HCT116 (cell line): ENCODE results near the gene NEDD4L. TPM values are rescaled to one million over a fixed set of nuclear protein-coding genes. Genes with fewer than 3 reads are reported as not detected.
"Not testable (repeated sequence)": the region's sequence is repeated elsewhere in the genome, so short reads cannot be mapped to it uniquely, and the experiment has no call there.

Source experiments
- ATAC-seq: fragments of 200-7000 bp; cut with Tn5 transposase; 2 replicates; pipeline ENCODE4 v1.9.1; 2020; ENCODE audit warnings: mild to moderate bottlenecking, moderate library complexity
- BruUV-seq: library from RNA; stranded (reverse); fragments of 400-500 nt; replicated peaks from 2 replicates; lab custom pipeline; 2021; lab: Mats Ljungman, UMichigan
- CTCF ChIA-PET: fragments of 300-600 bp; sonication (Branson Sonifier 250); formaldehyde crosslinking; loops from one replicate; lab custom pipeline; 2021; ENCODE audit warnings: antibody characterized with exemption; lab: Charles Lee
- POLR2A ChIA-PET: fragments of 300-600, 350-600 bp; sonication (Branson Sonifier 250); formaldehyde crosslinking; loops from one replicate; lab custom pipeline; 2021; ENCODE audit warnings: antibody characterized with exemption; lab: Charles Lee
- RAD21 ChIA-PET, 2 experiments: fragments of 300-600 bp; sonication (Branson Sonifier 250); formaldehyde crosslinking; loops; one replicate each; lab custom pipeline; 2023; ENCODE audit warnings: low total read pairs in 2 of 2; ENCODE audit not compliant: uncharacterized antibody in 2 of 2, unreplicated experiment in 2 of 2, low non-redundant PET in 1 of 2; lab: Charles Lee
- DNase-seq: peaks from one replicate; pipeline ENCODE4 v3.0.0-alpha.2; 2010; ENCODE audit warnings: low read depth, low spot score
- H2AFZ ChIP-seq: fragments of 200-600 bp; shearing (Covaris generic), sonication (generic); 2 replicates; pipeline ENCODE4 v1.6.1; 2017; ENCODE audit warnings: low read depth, mixed run types, mixed read lengths, antibody characterized with exemption, low read length; ENCODE audit not compliant: poor library complexity, severe bottlenecking
- H3K27ac ChIP-seq: 2 replicates; pipeline ENCODE4 v1.5.1; 2012; ENCODE audit warnings: low read depth, low read length
- H3K27me3 ChIP-seq: fragments of 200-600 bp; sonication (generic); 2 replicates; pipeline ENCODE4 v1.6.1; 2016; ENCODE audit warnings: mixed run types, low read length, mixed read lengths; ENCODE audit not compliant: insufficient read depth
- H3K36me3 ChIP-seq, 2 experiments: fragments of 200-500 bp in 1 of 2; fragments of 200-600 bp in 1 of 2; sonication (Bioruptor generic) in 1 of 2; sonication (generic) in 1 of 2; 2 replicates each; pipeline versions ENCODE4 v1.5.1 to v1.6.1; 2014 to 2016; ENCODE audit warnings: low read length in 2 of 2, inconsistent platforms in 1 of 2, mixed read lengths in 1 of 2, mixed run types in 1 of 2; ENCODE audit not compliant: insufficient read depth in 2 of 2, control insufficient read depth in 1 of 2
- H3K4me1 ChIP-seq, 2 experiments: fragments of 200-600 bp in 1 of 2; sonication (generic) in 1 of 2; 2 replicates each; pipeline versions ENCODE4 v1.5.1 to v1.6.1; 2012 to 2017; ENCODE audit warnings: low read length in 2 of 2, inconsistent platforms in 1 of 2, mild to moderate bottlenecking in 1 of 2, mixed read lengths in 1 of 2, mixed run types in 1 of 2, moderate library complexity in 1 of 2; ENCODE audit not compliant: insufficient read depth in 2 of 2, control insufficient read depth in 1 of 2
- H3K4me2 ChIP-seq: fragments of 200-600 bp; sonication (generic); 2 replicates; pipeline ENCODE4 v1.6.1; 2017; ENCODE audit warnings: mixed run types, low read length, mixed read lengths
- H3K4me3 ChIP-seq, 2 experiments: fragments of 200-600 bp in 1 of 2; sonication (generic) in 1 of 2; replicated peaks in 1 of 2; 2 replicates each; pipeline ENCODE4 v1.5.1; 2011 to 2016; ENCODE audit warnings: low read length in 2 of 2, control low read depth in 1 of 2, low read depth in 1 of 2, mild to moderate bottlenecking in 1 of 2, mixed read lengths in 1 of 2, mixed run types in 1 of 2
- H3K79me2 ChIP-seq: fragments of 200-600 bp; sonication (generic); 2 replicates; pipeline ENCODE4 v1.6.1; 2017; ENCODE audit warnings: mild to moderate bottlenecking, mixed run types, low read length, moderate library complexity, mixed read lengths; ENCODE audit not compliant: insufficient read depth
- H3K9ac ChIP-seq: fragments of 200-600 bp; sonication (generic); 2 replicates; pipeline ENCODE4 v1.6.1; 2016; ENCODE audit warnings: low read length, mixed read lengths
- H3K9me2 ChIP-seq: fragments of 200-600 bp; sonication (generic), shearing (Covaris generic); 2 replicates; pipeline ENCODE4 v1.6.1; 2017; ENCODE audit warnings: mixed run types, mild to moderate bottlenecking, moderate library complexity; ENCODE audit not compliant: insufficient read depth
- H3K9me3 ChIP-seq, 2 experiments: fragments of 200-500 bp in 1 of 2; fragments of 200-600 bp in 1 of 2; sonication (Bioruptor generic) in 1 of 2; sonication (generic) in 1 of 2; 2 replicates each; pipeline ENCODE4 v1.6.1; 2014 to 2017; ENCODE audit warnings: low read length in 2 of 2, mixed read lengths in 2 of 2, inconsistent platforms in 1 of 2, low read depth in 1 of 2, mild to moderate bottlenecking in 1 of 2, mixed run types in 1 of 2, moderate library complexity in 1 of 2; ENCODE audit not compliant: control insufficient read depth in 1 of 2, insufficient read depth in 1 of 2
- H4K20me1 ChIP-seq: fragments of 200-600 bp; sonication (generic), shearing (Covaris generic); 2 replicates; pipeline ENCODE4 v1.6.1; 2017; ENCODE audit warnings: mixed run types, mild to moderate bottlenecking, moderate library complexity; ENCODE audit not compliant: insufficient read depth
- CBX3 ChIP-seq: IDR thresholded peaks from 2 replicates; pipeline ENCODE4 v1.6.1; 2012; ENCODE audit warnings: low read depth
- ELF1 ChIP-seq: IDR thresholded peaks from 2 replicates; pipeline ENCODE4 v1.6.1; 2012; ENCODE audit warnings: low read depth, borderline replicate concordance
- EZH2phosphoT487 ChIP-seq: fragments of 200-600 bp; IDR thresholded peaks from 2 replicates; pipeline ENCODE4 v1.6.1; 2018; ENCODE audit warnings: antibody characterized with exemption, borderline replicate concordance
- FOSL1 ChIP-seq: IDR thresholded peaks from 2 replicates; pipeline ENCODE4 v1.6.1; 2012; ENCODE audit warnings: low read depth
- JUND ChIP-seq: IDR thresholded peaks from 2 replicates; pipeline ENCODE4 v1.6.1; 2012
- POLR2A ChIP-seq: IDR thresholded peaks from 2 replicates; pipeline ENCODE4 v1.7.0; 2011; ENCODE audit warnings: borderline replicate concordance; ENCODE audit not compliant: insufficient read depth, insufficient read length; ENCODE audit errors: extremely low read depth
- POLR2AphosphoS5 ChIP-seq: IDR thresholded peaks from 2 replicates; pipeline ENCODE4 v1.6.1; 2011; ENCODE audit warnings: mild to moderate bottlenecking, low read depth, low read length, moderate library complexity
- SIN3A ChIP-seq: IDR thresholded peaks from 2 replicates; pipeline ENCODE4 v1.6.1; 2012; ENCODE audit warnings: low read depth
- SP1 ChIP-seq: IDR thresholded peaks from 2 replicates; pipeline ENCODE4 v1.6.1; 2012; ENCODE audit warnings: low read depth
- TCF7L2 ChIP-seq: IDR thresholded peaks from 2 replicates; pipeline ENCODE4 v1.7.0; 2011; ENCODE audit warnings: borderline replicate concordance, inconsistent platforms; ENCODE audit not compliant: insufficient read depth, insufficient read length; ENCODE audit errors: extremely low read depth
- YY1 ChIP-seq: IDR thresholded peaks from 2 replicates; pipeline ENCODE4 v1.6.1; 2011; ENCODE audit warnings: low read length, low read depth, moderate library complexity, mild to moderate bottlenecking; ENCODE audit not compliant: insufficient replicate concordance; ENCODE audit errors: extremely low read depth
- ZFX ChIP-seq: fragments of 450-650 bp; IDR thresholded peaks from 2 replicates; pipeline ENCODE4 v1.6.1; 2017
- ZNF274 ChIP-seq: fragments of 200-500 bp; sonication (Bioruptor generic); IDR thresholded peaks from 2 replicates; pipeline ENCODE4 v1.6.1; 2014; ENCODE audit warnings: mild to moderate bottlenecking, low read depth, low read length, inconsistent platforms
- intact Hi-C: fragments of 100-400 bp; cut with micrococcal nuclease; formaldehyde crosslinking; loops from 2 replicates; pipeline ENCODE4 v1.10.0; 2022
- total RNA-seq: library from RNA; stranded (reverse); gene quantifications from one replicate; pipeline ENCODE4 v1.2.1, GENCODE V29; 2021; ENCODE audit not compliant: unreplicated experiment
- TF ChIP-seq, protein P1 (sequence below): IDR thresholded peaks from 2 replicates; pipeline ENCODE4 v1.6.1; 2012
- TF ChIP-seq, protein P2 (sequence below): IDR thresholded peaks from 2 replicates; pipeline ENCODE4 v1.6.1; 2012
- TF ChIP-seq, protein P3 (sequence below), 3 experiments: fragments of 200-600 bp in 1 of 3; sonication (generic) in 1 of 3; IDR thresholded peaks in 2 of 3; conservative IDR thresholded peaks in 1 of 3; 2 replicates each; pipeline ENCODE4 v1.5.1; 2012 to 2017; ENCODE audit warnings: low read depth in 2 of 3, low read length in 2 of 3, antibody characterized with exemption in 1 of 3, borderline replicate concordance in 1 of 3, control low read depth in 1 of 3, mild to moderate bottlenecking in 1 of 3, mixed read lengths in 1 of 3, mixed run types in 1 of 3, moderate library complexity in 1 of 3; ENCODE audit not compliant: insufficient read depth in 1 of 3
- TF ChIP-seq, protein P4 (sequence below): IDR thresholded peaks from 2 replicates; pipeline ENCODE4 v1.6.1; 2011; ENCODE audit warnings: mild to moderate bottlenecking, low read length, moderate library complexity; ENCODE audit not compliant: insufficient replicate concordance; ENCODE audit errors: extremely low read depth

Gene NEDD4L
- total RNA-seq, 1 experiment from 2014 or later, result 41.5 TPM

DNA sequence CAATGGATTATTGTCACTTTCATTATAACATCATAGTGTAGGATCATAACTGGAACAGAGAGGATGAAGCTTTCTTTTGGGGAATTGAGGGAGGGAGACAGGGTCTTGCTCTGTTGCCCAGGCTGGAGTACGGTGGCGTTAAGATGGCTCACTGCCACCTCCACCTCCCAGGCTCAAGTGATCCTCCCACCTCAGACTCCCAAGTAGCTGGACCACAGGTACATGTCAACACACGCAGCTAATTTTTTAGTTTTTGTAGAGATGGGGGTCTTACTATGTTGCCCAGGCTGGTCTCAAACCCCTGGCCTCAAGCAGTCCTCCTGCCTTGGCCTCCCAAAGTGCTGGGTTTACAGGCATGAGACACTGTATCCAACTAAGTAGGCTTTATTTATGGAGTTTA lies 221.5 kb downstream of the NEDD4L start:
- intact Hi-C loops, POLR2A ChIA-PET, H4K20me1 ChIP-seq, ATAC-seq, H3K27ac ChIP-seq, H3K79me2 ChIP-seq, H2AFZ ChIP-seq, RAD21 ChIA-PET, H3K36me3 ChIP-seq, H3K9me2 ChIP-seq, H3K9me3 ChIP-seq, H3K4me3 ChIP-seq, H3K27me3 ChIP-seq, H3K4me2 ChIP-seq, BruUV-seq, DNase-seq, H3K9ac ChIP-seq, CTCF ChIA-PET: not testable (repeated sequence)
- H3K4me1 ChIP-seq, result peaks cover 48 to 68% of the 10 kb centered on the region in 2 experiments

DNA sequence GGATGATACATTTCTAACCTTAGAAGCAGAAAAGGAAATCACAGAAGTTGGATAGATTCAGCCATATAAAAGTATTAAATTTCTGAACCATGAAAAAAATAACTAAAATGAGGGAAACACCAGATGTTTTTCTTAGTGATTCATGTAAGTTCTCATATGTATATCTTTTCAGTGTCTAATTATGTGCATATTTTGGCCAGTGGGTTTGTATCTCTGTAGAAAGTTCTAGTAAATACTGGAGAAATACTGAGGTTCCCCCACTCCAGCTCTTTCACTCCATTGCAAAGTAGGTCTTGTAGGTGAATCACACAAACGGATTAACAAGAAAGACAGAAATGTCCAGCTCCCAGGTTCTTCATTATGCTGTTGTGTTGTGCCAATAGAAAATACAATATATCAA lies 222.3 kb downstream of the NEDD4L start:
- H3K9me2 ChIP-seq, result no peaks in the 10 kb centered on the region
- no peaks in the 10 kb centered on the region for H3K36me3 ChIP-seq
- ChIA-PET CTCF (no interaction called here), RAD21 (no interaction called here), POLR2A (no interaction called here)
- BruUV-seq, result no TSS peak
- H3K4me1 ChIP-seq, result peaks cover 56 to 76% of the 10 kb centered on the region in 2 experiments
- H2AFZ ChIP-seq, result no peak overlapping the region
- no peak overlapping the region for H3K4me3 ChIP-seq
- H3K9ac ChIP-seq, result no peak overlapping the region
- H3K79me2 ChIP-seq, result no peaks in the 10 kb centered on the region
- no peak for ATAC-seq
- no peaks in the 10 kb centered on the region for H3K9me3 ChIP-seq
- no peak for DNase-seq
- intact Hi-C loops, result no loop called here
- H3K27ac ChIP-seq, result no peak overlapping the region
- no peaks in the 10 kb centered on the region for H3K27me3 ChIP-seq
- H3K4me2 ChIP-seq, result no peak overlapping the region
- no peaks in the 10 kb centered on the region for H4K20me1 ChIP-seq
- TF ChIP-seq, protein P1, sequence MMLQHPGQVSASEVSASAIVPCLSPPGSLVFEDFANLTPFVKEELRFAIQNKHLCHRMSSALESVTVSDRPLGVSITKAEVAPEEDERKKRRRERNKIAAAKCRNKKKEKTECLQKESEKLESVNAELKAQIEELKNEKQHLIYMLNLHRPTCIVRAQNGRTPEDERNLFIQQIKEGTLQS, result no peak
- TF ChIP-seq POLR2AphosphoS5 (no peak), TCF7L2 (no peak), FOSL1 (no peak), YY1 (no peak), JUND (no peak), ZNF274 (no peak), ZFX (no peak), SIN3A (no peak), ELF1 (no peak), SP1 (no peak), POLR2A (no peak), EZH2phosphoT487 (no peak), CBX3 (no peak)
- TF ChIP-seq, protein P2, sequence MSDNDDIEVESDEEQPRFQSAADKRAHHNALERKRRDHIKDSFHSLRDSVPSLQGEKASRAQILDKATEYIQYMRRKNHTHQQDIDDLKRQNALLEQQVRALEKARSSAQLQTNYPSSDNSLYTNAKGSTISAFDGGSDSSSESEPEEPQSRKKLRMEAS, result no peak
- TF ChIP-seq, protein P3, sequence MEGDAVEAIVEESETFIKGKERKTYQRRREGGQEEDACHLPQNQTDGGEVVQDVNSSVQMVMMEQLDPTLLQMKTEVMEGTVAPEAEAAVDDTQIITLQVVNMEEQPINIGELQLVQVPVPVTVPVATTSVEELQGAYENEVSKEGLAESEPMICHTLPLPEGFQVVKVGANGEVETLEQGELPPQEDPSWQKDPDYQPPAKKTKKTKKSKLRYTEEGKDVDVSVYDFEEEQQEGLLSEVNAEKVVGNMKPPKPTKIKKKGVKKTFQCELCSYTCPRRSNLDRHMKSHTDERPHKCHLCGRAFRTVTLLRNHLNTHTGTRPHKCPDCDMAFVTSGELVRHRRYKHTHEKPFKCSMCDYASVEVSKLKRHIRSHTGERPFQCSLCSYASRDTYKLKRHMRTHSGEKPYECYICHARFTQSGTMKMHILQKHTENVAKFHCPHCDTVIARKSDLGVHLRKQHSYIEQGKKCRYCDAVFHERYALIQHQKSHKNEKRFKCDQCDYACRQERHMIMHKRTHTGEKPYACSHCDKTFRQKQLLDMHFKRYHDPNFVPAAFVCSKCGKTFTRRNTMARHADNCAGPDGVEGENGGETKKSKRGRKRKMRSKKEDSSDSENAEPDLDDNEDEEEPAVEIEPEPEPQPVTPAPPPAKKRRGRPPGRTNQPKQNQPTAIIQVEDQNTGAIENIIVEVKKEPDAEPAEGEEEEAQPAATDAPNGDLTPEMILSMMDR (IDR thresholded peaks at IDR 0.05 in 2 of 3, conservative IDR thresholded peaks at IDR 0.05 in 1 of 3; ENCODE audit: borderline replicate concordance in 1 of 3, insufficient read depth in 1 of 3, low read depth in 2 of 3, low read length in 2 of 3), result no peak
- TF ChIP-seq, protein P4, sequence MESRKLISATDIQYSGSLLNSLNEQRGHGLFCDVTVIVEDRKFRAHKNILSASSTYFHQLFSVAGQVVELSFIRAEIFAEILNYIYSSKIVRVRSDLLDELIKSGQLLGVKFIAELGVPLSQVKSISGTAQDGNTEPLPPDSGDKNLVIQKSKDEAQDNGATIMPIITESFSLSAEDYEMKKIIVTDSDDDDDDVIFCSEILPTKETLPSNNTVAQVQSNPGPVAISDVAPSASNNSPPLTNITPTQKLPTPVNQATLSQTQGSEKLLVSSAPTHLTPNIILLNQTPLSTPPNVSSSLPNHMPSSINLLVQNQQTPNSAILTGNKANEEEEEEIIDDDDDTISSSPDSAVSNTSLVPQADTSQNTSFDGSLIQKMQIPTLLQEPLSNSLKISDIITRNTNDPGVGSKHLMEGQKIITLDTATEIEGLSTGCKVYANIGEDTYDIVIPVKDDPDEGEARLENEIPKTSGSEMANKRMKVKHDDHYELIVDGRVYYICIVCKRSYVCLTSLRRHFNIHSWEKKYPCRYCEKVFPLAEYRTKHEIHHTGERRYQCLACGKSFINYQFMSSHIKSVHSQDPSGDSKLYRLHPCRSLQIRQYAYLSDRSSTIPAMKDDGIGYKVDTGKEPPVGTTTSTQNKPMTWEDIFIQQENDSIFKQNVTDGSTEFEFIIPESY, result no peak
